CD4-positive, alpha-beta T cell treated with Interleukin-15 for 1 hour (primary cell): ENCODE measurements around the gene IPO4.
A peak's percentile ranks its signal among the peaks of the same experiment; 100 is the strongest.
"Not testable (repeated sequence)": the region's sequence is repeated elsewhere in the genome, so short reads cannot be mapped to it uniquely, and the experiment has no call there.

ENCODE experiments used
- DNase-seq: peaks from one replicate; pipeline ENCODE4 v3.0.0-alpha.2; 2020

The IPO4 gene

DNA sequence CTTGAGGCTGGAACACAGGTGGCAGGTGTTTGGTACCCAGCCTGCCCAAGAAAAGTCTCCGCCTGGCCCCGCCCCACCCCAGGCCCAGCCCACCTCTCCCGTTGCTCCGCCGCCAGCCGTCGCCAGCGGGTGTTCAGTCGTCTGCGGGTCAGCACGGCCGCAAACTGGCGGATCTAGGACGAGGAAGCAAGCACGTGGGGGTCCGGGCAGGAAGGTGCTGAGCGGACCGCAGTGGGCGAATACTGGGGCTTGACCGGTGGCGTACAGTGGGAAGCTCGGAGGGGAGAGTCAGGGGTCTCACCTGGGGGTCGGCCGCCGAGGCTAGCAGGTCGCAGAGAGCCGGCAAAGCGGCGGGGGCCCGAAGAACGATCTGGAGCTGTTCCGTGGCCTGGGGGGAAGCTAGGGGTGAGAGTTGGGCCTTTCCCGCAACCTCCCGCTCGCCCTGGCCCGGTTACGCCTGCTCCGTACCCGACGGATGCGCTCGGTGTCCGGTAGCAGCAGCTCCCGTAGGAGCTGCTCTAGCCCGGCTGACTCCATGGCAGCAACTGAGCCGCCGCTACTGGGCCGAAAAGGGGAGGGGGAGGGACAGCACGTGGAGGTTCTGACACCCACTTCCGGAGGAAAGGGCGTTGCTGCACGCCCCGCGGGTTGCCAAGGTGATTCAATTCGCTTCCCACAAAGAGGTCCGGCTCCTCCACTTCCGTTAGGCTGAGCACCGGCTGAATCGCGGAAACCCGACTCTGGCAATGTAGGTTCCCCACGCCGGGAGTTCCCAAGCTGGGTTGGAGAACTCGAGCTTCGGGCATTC, at the start of gene IPO4:
IPO4 (minus strand) TSS at position 566 of the 808 bp plus-strand sequence; CDS start at position 537, 29 bp downstream.
- DNase-seq, result peak; percentile 96

DNA sequence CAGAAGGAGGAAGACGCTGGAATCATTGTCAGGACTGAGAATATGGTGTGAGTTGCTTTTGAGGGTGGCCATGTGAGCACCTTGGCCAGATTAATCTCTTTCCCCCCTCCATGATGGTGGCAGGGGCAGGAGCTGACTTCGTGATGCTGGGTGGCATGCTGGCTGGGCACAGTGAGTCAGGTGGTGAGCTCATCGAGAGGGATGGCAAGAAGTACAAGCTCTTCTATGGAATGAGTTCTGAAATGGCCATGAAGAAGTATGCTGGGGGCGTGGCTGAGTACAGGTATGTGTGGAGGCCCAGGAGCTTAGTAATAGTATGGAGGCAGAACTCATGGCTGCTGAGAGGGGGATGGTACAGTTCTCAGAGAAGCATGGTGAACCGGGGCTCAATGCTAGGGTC, 49.5 kb upstream of the IPO4 start:
- DNase-seq, result no peak

DNA sequence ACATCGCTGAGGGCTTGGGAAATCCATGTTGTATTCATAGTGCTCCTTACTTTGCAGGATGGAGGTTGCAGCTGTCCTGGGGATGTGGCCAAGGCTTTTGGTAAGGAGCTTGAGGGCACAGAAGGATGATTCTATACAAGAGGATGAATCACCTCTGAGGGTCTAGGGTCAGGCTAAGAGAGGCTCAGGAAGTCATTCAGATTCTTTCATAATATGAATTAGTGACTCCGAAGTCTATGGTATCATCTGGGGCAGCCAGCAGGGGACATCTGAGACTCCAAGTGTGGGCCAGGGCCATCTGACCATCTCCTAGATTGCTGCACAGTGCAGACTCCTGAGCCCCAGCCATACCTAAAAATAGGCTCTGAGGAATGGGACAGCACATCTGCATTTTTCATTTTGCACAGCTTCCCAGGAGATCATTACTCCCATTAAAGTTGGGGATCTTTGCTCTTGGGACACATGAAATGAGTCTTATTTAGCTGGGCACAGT, 48.9 kb upstream of the IPO4 start:
- no peak for DNase-seq

GRCh38 chr14:24236689-24237462, 48.3 kb upstream of the IPO4 start:
- no peak for DNase-seq

- DNase-seq, result no peak
Measured at GRCh38 chr14:24235804-24236688, 47.4 kb upstream of the IPO4 start.

GRCh38 chr14:24234095-24235005, 45.7 kb upstream of the IPO4 start:
- no peak for DNase-seq

GRCh38 chr14:24233538-24233866, 44.9 kb upstream of the IPO4 start:
- DNase-seq, result no peak

- no peak for DNase-seq
Measured at GRCh38 chr14:24232645-24233537, 44.3 kb upstream of the IPO4 start, which contains the start of gene GMPR2. Gene GMPR2 (plus strand): TSS chr14:24232929. CDS start chr14:24233254, 325 bp downstream.

DNA sequence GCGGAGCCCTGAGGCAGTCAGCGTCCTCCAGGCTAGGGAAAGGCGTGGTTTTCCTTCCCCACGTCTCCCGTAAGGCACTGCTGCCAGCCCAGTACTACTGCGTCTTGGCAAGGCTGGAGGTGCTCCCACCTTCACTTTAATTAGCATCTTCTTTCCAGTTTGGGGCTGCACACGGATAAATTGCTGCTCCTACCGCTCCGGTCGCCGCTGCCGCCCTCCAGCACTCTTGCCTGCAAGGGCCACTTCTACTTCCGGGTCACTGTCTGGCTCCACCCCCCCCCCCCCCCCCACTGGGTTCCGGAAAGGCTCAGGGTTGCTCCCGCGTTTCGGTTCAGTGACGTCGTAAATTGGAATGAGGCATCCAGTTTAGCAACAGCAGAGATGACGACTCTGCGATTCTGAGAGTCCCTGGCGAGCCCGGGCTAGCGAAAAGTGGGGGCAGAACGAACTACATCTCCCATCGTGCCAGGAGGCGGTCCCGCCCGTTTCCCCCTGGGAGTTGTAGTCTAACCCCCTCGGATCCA, 43.6 kb upstream of the IPO4 start, which contains the start of gene NEDD8:
NEDD8 (minus strand) TSS at position 247 of the 524 bp plus-strand sequence; CDS start at position 147, 100 bp downstream.
- peak; percentile 90 for DNase-seq

- DNase-seq, result no peak
Measured at GRCh38 chr14:24231263-24232120, 42.9 kb upstream of the IPO4 start.

GRCh38 chr14:24228902-24229301, 40.3 kb upstream of the IPO4 start:
- no peak for DNase-seq

DNA sequence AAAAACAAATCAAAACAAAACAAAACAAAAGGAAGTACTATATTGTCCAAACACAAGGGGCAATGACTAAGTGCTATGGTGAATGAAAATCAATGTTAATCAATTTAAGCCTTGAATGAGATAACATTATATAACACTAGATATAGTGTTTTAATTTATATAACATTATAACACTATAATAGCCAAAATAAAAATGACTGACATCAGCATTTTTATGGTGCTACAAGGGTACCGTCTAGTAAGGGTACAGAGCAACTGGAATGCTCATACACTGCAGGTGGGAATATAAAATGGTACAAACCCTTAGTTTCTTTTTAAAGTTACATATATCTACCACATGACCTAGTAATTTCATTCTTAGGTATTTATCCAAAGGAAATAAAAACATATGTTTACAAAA, 37.9 kb upstream of the IPO4 start:
- DNase-seq, result no peak

GRCh38 chr14:24224618-24225071, 36.0 kb upstream of the IPO4 start:
- DNase-seq, result no peak

GRCh38 chr14:24222987-24223386, 34.4 kb upstream of the IPO4 start:
- not testable (repeated sequence) for DNase-seq

GRCh38 chr14:24219521-24219920, 30.9 kb upstream of the IPO4 start:
- DNase-seq, result no peak

DNA sequence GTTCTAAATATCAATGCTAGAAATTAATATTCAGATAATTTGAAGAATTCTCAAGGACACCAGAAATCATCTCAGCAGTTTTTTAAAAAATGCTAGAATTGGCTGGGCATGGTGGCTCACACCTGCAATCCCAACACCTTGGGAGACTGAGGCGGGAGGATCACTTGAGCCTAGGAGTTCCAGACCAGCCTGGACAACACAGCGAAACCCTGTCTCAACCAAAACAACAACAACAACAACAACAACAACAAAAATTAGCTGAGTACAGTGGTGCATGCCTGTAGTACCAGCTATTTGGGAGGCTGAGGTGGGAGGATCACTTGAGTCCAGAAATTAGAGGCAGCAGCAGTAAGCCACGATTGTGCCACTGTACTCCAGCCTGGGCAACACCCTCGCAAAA, 30.5 kb upstream of the IPO4 start:
- no peak for DNase-seq

DNA sequence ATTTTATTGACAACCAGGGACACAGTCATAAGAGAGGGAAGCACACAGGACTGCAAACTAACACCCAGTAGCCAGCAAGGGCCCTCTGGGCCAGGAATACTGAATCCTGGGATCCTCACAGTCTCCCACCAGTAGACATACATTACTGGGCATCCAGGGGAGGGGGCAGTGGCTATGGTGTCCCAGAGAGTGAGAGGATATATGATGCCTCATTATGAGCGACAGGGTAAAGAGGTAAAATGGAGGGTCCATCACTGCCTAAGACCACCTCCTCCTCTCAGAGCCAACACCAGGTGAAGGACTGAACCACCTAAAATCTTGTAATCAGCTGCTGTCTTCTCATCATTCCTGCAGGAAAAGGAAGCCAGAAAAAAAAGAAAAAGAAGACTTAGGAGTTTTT, 28.3 kb upstream of the IPO4 start:
- DNase-seq, result not testable (repeated sequence)

DNA sequence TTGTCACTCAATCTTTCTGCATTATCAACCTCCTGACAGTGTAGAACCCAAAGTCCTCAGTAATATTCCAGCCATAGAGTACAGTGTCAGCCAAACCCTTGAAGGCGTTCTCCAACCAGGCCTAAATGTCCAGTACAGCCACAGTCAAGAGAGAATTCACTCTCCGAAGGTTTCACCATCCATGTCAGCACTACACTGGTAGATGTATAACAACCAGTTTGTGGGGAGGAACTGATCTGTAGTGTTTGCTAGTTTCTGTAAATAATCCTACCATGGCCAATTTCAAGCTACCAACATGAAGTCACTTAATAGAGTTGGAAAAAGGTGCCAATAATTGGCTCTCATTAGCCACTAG, 27.7 kb upstream of the IPO4 start:
- DNase-seq, result no peak
